Left lung (tissue), 10 donors: ENCODE measurements around the gene KIF21A. TPM values are rescaled to one million over a fixed set of nuclear protein-coding genes. Genes with fewer than 3 reads are reported as not detected.

Source experiments
- ATAC-seq: fragments of 200-7000 bp; cut with Tn5 transposase; one replicate; pipeline ENCODE4 v1.9.1; 2020; ENCODE audit warnings: moderate library complexity
- DNase-seq, 4 donors: peaks; one replicate each; pipeline ENCODE4 v3.0.0-alpha.2; 2013 to 2020
- H3K27ac ChIP-seq, 2 donors: fragments of 200-600 bp; sonication (generic) in 1 of 2; one replicate each; pipeline versions ENCODE4 v1.5.0 to v1.8.0; 2020 to 2021
- H3K27me3 ChIP-seq, 2 donors: fragments of 200-600 bp; sonication (generic) in 1 of 2; one replicate each; pipeline versions ENCODE4 v1.5.0 to v1.8.0; 2020 to 2021
- H3K36me3 ChIP-seq, 2 donors: fragments of 200-600 bp; sonication (generic) in 1 of 2; one replicate each; pipeline versions ENCODE4 v1.5.0 to v1.8.0; 2020 to 2021
- H3K4me1 ChIP-seq, 2 donors: fragments of 200-600 bp; one replicate each; pipeline ENCODE4 v1.8.0; 2021
- H3K4me3 ChIP-seq, 2 donors: fragments of 200-600 bp; sonication (generic) in 1 of 2; one replicate each; pipeline versions ENCODE4 v1.5.0 to v1.8.0; 2020 to 2021; ENCODE audit warnings: mild to moderate bottlenecking in 1 of 2
- H3K9me3 ChIP-seq, 2 donors: fragments of 200-600 bp; sonication (generic) in 1 of 2; one replicate each; pipeline versions ENCODE4 v1.5.0 to v1.8.0; 2020 to 2021
- CTCF ChIP-seq, 2 donors: fragments of 200-600 bp; sonication (generic) in 1 of 2; IDR thresholded peaks; one replicate each; pipeline versions ENCODE4 v1.5.0 to v1.8.0; 2021; ENCODE audit warnings: antibody characterized with exemption in 2 of 2
- intact Hi-C, 2 donors: fragments of 100-400 bp; cut with DNase I; formaldehyde crosslinking; loops; one replicate each; pipeline versions ENCODE4 v1.11.2 to v1.14.2; 2022
- polyA plus RNA-seq, 6 donors: library from polyadenylated mRNA; unstranded; fragments of 120-200 nt; gene quantifications; one replicate each; pipeline ENCODE4 v1.2.1, GENCODE V29; 2013; ENCODE audit not compliant: insufficient read length in 6 of 6
- total RNA-seq, 2 donors: library from RNA; stranded (reverse); fragmentation: NEBNext Ultra II Directional; extraction: Animal tissue kit (Norgen Biotek cat#: 25700); gene quantifications; one replicate each; pipeline ENCODE4 v1.2.1, GENCODE V29; 2021
- donor health status: DM: no; HTN: yes; CAD: no.
- donor health status: DM: no; HTN: no; CAD: no.

The KIF21A gene
- total and polyA plus RNA-seq, 8 donors, result 12.7 to 19.7 (median 15.6) TPM

- H3K4me1 ChIP-seq, result no peaks in the 10 kb centered on the region
- H3K27me3 ChIP-seq, result no peaks in the 10 kb centered on the region
- ATAC-seq (no peak), DNase-seq (no peak)
- no peak for TF ChIP-seq CTCF (IDR thresholded peaks at IDR 0.05)
- no peaks in the 10 kb centered on the region for H3K36me3 ChIP-seq
- H3K4me3 ChIP-seq, result no peak overlapping the region
- H3K9me3 ChIP-seq, result no peaks in the 10 kb centered on the region
- intact Hi-C loops, result no loop called here
- no peak overlapping the region for H3K27ac ChIP-seq
Observed at GRCh38 chr12:39287409-39287808, 155.5 kb downstream of the KIF21A start.

GRCh38 chr12:39278426-39278825 is 164.5 kb downstream of the KIF21A start:
- no peak for TF ChIP-seq CTCF (IDR thresholded peaks at IDR 0.05)
- Histone ChIP-seq H3K27me3 (no peaks in the 10 kb centered on the region), H3K4me3 (no peak overlapping the region), H3K27ac (no peak overlapping the region), H3K9me3 (no peaks in the 10 kb centered on the region), H3K36me3 (no peaks in the 10 kb centered on the region), H3K4me1 (no peaks in the 10 kb centered on the region)
- intact Hi-C loops, result no loop called here
- DNase-seq, result no peak
- ATAC-seq, result no peak

GRCh38 chr12:39277416-39277815 is 165.5 kb downstream of the KIF21A start:
- no peaks in the 10 kb centered on the region for H3K27me3 ChIP-seq
- no peak for TF ChIP-seq CTCF (IDR thresholded peaks at IDR 0.05)
- intact Hi-C loops, result no loop called here

GRCh38 chr12:39275846-39276245 is 167.1 kb downstream of the KIF21A start:
- ATAC-seq (no peak), DNase-seq (no peak)
- Histone ChIP-seq H3K27ac (no peak overlapping the region), H3K4me1 (no peaks in the 10 kb centered on the region), H3K36me3 (no peaks in the 10 kb centered on the region), H3K27me3 (no peaks in the 10 kb centered on the region), H3K9me3 (no peaks in the 10 kb centered on the region), H3K4me3 (no peak overlapping the region)
- TF ChIP-seq CTCF (IDR thresholded peaks at IDR 0.05), result no peak
- intact Hi-C loops, result no loop called here

More at GRCh38 chr12:39277416-39277815, 165.5 kb downstream of the KIF21A start:
- Histone ChIP-seq H3K9me3 (no peaks in the 10 kb centered on the region), H3K36me3 (no peaks in the 10 kb centered on the region), H3K27ac (no peak overlapping the region), H3K4me3 (no peak overlapping the region), H3K4me1 (no peaks in the 10 kb centered on the region)
- DNase-seq (no peak), ATAC-seq (no peak)

- Histone ChIP-seq H3K27ac (no peak overlapping the region), H3K9me3 (no peaks in the 10 kb centered on the region), H3K27me3 (no peaks in the 10 kb centered on the region), H3K4me1 (no peaks in the 10 kb centered on the region), H3K4me3 (no peak overlapping the region), H3K36me3 (no peaks in the 10 kb centered on the region)
- DNase-seq (peak in 2 of 4 donors; percentile 30 to 44), ATAC-seq (peak; percentile 56)
- intact Hi-C loops, result no loop called here
- TF ChIP-seq CTCF (IDR thresholded peaks at IDR 0.05), result peak; percentile 63 to 67
Observed at GRCh38 chr12:39272871-39273655, 169.9 kb downstream of the KIF21A start.
